ENCODE measurements around the gene ZBED4.
A peak's percentile ranks its signal among the peaks of the same experiment; 100 is the strongest.

ZBED4 gene

GRCh38 chr22:49915610-49916009, 62.0 kb downstream of the ZBED4 start:
- Histone ChIP-seq H3K9ac (ENCODE audit: low read length) (no peak overlapping the region), H4K20me1 (ENCODE audit: insufficient read depth, low read length) (no peaks in the 10 kb centered on the region), H3K36me3 (ENCODE audit: insufficient read depth, low read length) (peaks cover 30% of the 10 kb centered on the region; the same call in 1 of the 2 replicates), H3K27me3 (ENCODE audit: insufficient read depth, low read length) (no peaks in the 10 kb centered on the region), H3K4me2 (ENCODE audit: low read length) (no peak overlapping the region), H3K4me1 (ENCODE audit: insufficient read depth, low read length, severe bottlenecking) (peaks cover 29% of the 10 kb centered on the region), H2AFZ (ENCODE audit: low read length) (no peak overlapping the region), H3K9me3 (ENCODE audit: low read length) (no peaks in the 10 kb centered on the region), H3K79me2 (ENCODE audit: insufficient read depth, low read length) (peaks cover 3% of the 10 kb centered on the region; the same call in 1 of the 2 replicates), H3K9me2 (ENCODE audit: low read depth, low read length) (no peaks in the 10 kb centered on the region), H3K4me3 (ENCODE audit: low read depth, low read length, poor library complexity, severe bottlenecking) (no peak overlapping the region), H3F3A (ENCODE audit: insufficient read depth, low read length) (no peaks in the 10 kb centered on the region), H3K27ac (ENCODE audit: low read depth, low read length, poor library complexity, severe bottlenecking) (no peak overlapping the region)
- TF ChIP-seq, protein P1, sequence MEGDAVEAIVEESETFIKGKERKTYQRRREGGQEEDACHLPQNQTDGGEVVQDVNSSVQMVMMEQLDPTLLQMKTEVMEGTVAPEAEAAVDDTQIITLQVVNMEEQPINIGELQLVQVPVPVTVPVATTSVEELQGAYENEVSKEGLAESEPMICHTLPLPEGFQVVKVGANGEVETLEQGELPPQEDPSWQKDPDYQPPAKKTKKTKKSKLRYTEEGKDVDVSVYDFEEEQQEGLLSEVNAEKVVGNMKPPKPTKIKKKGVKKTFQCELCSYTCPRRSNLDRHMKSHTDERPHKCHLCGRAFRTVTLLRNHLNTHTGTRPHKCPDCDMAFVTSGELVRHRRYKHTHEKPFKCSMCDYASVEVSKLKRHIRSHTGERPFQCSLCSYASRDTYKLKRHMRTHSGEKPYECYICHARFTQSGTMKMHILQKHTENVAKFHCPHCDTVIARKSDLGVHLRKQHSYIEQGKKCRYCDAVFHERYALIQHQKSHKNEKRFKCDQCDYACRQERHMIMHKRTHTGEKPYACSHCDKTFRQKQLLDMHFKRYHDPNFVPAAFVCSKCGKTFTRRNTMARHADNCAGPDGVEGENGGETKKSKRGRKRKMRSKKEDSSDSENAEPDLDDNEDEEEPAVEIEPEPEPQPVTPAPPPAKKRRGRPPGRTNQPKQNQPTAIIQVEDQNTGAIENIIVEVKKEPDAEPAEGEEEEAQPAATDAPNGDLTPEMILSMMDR (IDR thresholded peaks at IDR 0.05; ENCODE audit: low read length), result no peak
- TF ChIP-seq EZH2 (IDR thresholded peaks at IDR 0.05; ENCODE audit: borderline replicate concordance, low read length), result no peak

DNA sequence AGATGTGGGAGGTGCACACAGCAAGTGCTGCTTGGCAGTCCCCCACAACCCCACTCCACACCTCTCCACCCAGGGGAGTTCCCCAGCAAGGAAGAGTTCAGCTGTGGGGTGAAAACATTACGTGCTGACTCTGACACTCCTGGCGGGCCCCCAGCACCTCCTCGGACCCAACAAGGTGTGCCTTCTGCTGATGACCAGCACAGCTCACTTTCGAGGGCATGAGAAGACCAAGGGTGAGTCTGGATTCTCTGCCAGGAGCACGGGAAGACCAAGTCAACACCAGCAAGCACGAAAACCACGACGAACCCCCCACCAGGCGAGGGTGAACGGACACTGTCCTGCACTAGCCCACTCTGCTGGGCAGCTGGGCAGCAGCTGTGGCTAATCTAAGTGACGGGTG, 63.2 kb downstream of the ZBED4 start:
- Histone ChIP-seq H2AFZ (ENCODE audit: low read length) (no peak overlapping the region), H3K4me3 (ENCODE audit: low read depth, low read length, poor library complexity, severe bottlenecking) (peak overlapping the region; percentile 92), H3K9me2 (ENCODE audit: low read depth, low read length) (no peaks in the 10 kb centered on the region), H3K4me1 (ENCODE audit: insufficient read depth, low read length, severe bottlenecking) (peaks cover 39% of the 10 kb centered on the region), H3K79me2 (ENCODE audit: insufficient read depth, low read length) (peaks cover 3% of the 10 kb centered on the region; the same call in 1 of the 2 replicates), H3K36me3 (ENCODE audit: insufficient read depth, low read length) (peaks cover 38% of the 10 kb centered on the region; the same call in 1 of the 2 replicates), H3K4me2 (ENCODE audit: low read length) (peak overlapping the region; percentile 88), H3K9ac (ENCODE audit: low read length) (peak overlapping the region; percentile 77; the same call in 1 of the 2 replicates), H3F3A (ENCODE audit: insufficient read depth, low read length) (no peaks in the 10 kb centered on the region), H3K27me3 (ENCODE audit: insufficient read depth, low read length) (no peaks in the 10 kb centered on the region), H4K20me1 (ENCODE audit: insufficient read depth, low read length) (no peaks in the 10 kb centered on the region), H3K27ac (ENCODE audit: low read depth, low read length, poor library complexity, severe bottlenecking) (peak overlapping the region; percentile 45), H3K9me3 (ENCODE audit: low read length) (no peaks in the 10 kb centered on the region)
- TF ChIP-seq, protein P1 (IDR thresholded peaks at IDR 0.05; ENCODE audit: low read length), result no peak
- no peak for TF ChIP-seq EZH2 (IDR thresholded peaks at IDR 0.05; ENCODE audit: borderline replicate concordance, low read length)

GRCh38 chr22:49917974-49918910, 64.6 kb downstream of the ZBED4 start, which contains the start of the genes ALG12 and CRELD2:
ALG12 (minus strand) TSS chr22:49918438; CDS start chr22:49913765, 4,673 bp downstream.
CRELD2 (plus strand) TSS chr22:49918634; CDS start chr22:49918770, 136 bp downstream.
- H3K9me3 ChIP-seq (ENCODE audit: low read length), result no peaks in the 10 kb centered on the region

More at GRCh38 chr22:49917974-49918910, 64.6 kb downstream of the ZBED4 start, which contains the start of the genes ALG12 and CRELD2:
- peak within 1 kb of the TSS; percentile 46 for H3K27ac ChIP-seq (ENCODE audit: low read depth, low read length, poor library complexity, severe bottlenecking)
- peaks cover 28% of the 10 kb centered on the region; the same call in 1 of the 2 replicates for H3K36me3 ChIP-seq (ENCODE audit: insufficient read depth, low read length)
- H3K9ac ChIP-seq (ENCODE audit: low read length), result peak within 1 kb of the TSS; percentile 90
- H3K4me2 ChIP-seq (ENCODE audit: low read length), result peak within 1 kb of the TSS; percentile 99
- TF ChIP-seq EZH2 (IDR thresholded peaks at IDR 0.05; ENCODE audit: borderline replicate concordance, low read length), result no peak
- TF ChIP-seq, protein P1 (IDR thresholded peaks at IDR 0.05; ENCODE audit: low read length), result no peak
- no peaks in the 10 kb centered on the region for H3K9me2 ChIP-seq (ENCODE audit: low read depth, low read length)
- H2AFZ ChIP-seq (ENCODE audit: low read length), result no peak within 1 kb of the TSS
- H3K27me3 ChIP-seq (ENCODE audit: insufficient read depth, low read length), result no peaks in the 10 kb centered on the region
- peak within 1 kb of the TSS; percentile 92 for H3K4me3 ChIP-seq (ENCODE audit: low read depth, low read length, poor library complexity, severe bottlenecking)
- H4K20me1 ChIP-seq (ENCODE audit: insufficient read depth, low read length), result no peaks in the 10 kb centered on the region
- peaks cover 52% of the 10 kb centered on the region for H3K4me1 ChIP-seq (ENCODE audit: insufficient read depth, low read length, severe bottlenecking)
- peaks cover 3% of the 10 kb centered on the region; the same call in 1 of the 2 replicates for H3K79me2 ChIP-seq (ENCODE audit: insufficient read depth, low read length)
- no peaks in the 10 kb centered on the region for H3F3A ChIP-seq (ENCODE audit: insufficient read depth, low read length)

Measured in OCI-LY1 (cell line).